Measurements from ENCODE around the gene ISG20L2.

DNA sequence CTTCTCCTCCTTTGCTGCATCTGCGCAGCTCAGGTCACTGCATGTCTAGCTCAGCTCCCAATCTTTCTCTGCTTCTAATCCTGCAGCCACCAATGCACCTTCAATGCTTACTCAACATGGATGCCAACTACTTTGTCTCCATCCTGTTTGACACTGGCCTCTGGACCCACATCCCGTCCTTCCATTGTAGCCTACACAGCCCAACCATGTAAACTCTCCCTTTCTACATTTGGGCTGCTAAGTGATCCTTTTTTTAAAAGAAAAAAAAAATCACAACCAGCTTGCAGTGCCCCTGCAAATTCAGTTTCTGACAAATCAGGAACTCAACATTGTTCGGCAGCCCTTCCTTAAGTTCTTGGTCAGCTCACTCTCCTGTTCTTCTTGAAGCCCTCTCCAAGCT is 13.7 kb downstream of the ISG20L2 start:
- TF ChIP-seq POLR2AphosphoS5 (IDR thresholded peaks at IDR 0.05; ENCODE audit: insufficient read depth, low read depth, low read length) = no peak
- TF ChIP-seq EZH2 (IDR thresholded peaks at IDR 0.05; ENCODE audit: borderline replicate concordance, low read depth, low read length, severe bottlenecking) = no peak
- TF ChIP-seq, protein P1, sequence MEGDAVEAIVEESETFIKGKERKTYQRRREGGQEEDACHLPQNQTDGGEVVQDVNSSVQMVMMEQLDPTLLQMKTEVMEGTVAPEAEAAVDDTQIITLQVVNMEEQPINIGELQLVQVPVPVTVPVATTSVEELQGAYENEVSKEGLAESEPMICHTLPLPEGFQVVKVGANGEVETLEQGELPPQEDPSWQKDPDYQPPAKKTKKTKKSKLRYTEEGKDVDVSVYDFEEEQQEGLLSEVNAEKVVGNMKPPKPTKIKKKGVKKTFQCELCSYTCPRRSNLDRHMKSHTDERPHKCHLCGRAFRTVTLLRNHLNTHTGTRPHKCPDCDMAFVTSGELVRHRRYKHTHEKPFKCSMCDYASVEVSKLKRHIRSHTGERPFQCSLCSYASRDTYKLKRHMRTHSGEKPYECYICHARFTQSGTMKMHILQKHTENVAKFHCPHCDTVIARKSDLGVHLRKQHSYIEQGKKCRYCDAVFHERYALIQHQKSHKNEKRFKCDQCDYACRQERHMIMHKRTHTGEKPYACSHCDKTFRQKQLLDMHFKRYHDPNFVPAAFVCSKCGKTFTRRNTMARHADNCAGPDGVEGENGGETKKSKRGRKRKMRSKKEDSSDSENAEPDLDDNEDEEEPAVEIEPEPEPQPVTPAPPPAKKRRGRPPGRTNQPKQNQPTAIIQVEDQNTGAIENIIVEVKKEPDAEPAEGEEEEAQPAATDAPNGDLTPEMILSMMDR (IDR thresholded peaks at IDR 0.05; ENCODE audit: extremely low read depth in 1 of 2, insufficient read depth in 1 of 2, low read depth in 1 of 2, low read length in 2 of 2) = no peak
- TF ChIP-seq, protein P2, sequence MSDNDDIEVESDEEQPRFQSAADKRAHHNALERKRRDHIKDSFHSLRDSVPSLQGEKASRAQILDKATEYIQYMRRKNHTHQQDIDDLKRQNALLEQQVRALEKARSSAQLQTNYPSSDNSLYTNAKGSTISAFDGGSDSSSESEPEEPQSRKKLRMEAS (IDR thresholded peaks at IDR 0.05; ENCODE audit: insufficient read depth, insufficient read length) = no peak
- no peak for TF ChIP-seq POLR2A (IDR thresholded peaks at IDR 0.05; ENCODE audit: low read depth, low read length)

All from endothelial cell of umbilical vein (primary cell).